NCI-H510A (cell line): ENCODE results near the gene H2BK1.

Experiments used
- DNase-seq: peaks from one replicate; lab custom pipeline; 2025; lab: John Stamatoyannopoulos, UW

The H2BK1 gene

DNA sequence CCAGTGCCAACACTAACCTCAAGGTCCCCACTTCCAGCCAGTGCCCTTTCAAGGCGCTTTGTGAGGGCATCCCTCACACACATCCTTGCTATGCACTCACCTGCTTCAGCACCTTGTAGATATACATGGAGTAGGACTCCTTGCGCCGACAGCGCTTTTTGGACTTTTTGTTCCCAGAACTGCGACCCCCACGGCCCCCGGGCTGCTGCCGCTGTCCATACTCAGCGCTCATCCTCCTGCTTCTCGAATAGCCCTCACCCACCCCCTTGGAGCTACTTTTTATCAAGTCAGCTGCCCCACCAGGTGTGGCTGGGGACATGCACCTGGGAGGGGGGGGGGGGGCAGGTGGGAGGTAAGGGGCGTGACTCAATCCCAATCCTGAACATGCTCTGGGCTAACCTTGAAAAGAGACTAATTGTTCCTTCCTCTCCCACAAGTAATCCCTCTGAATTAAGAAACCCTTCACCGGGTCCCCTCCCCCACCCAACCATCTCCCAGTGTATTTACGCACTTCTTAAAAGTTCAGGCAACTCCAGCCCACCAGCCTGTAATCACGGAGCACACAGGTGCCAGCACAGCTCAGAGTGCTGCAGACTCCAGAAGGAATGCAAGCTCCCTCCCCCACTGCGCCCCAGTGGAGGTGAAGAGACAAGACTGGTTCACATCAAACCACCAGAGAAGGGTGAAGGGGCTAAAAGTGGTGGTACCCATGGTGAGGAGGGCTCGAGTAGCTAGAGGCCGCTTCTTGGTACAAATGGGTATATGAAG, at the start of gene H2BK1:
TSS of gene H2BK1 (minus strand) at position 402 of the 768 bp plus-strand sequence. CDS start at position 232, 170 bp downstream.
- no peak for DNase-seq

DNA sequence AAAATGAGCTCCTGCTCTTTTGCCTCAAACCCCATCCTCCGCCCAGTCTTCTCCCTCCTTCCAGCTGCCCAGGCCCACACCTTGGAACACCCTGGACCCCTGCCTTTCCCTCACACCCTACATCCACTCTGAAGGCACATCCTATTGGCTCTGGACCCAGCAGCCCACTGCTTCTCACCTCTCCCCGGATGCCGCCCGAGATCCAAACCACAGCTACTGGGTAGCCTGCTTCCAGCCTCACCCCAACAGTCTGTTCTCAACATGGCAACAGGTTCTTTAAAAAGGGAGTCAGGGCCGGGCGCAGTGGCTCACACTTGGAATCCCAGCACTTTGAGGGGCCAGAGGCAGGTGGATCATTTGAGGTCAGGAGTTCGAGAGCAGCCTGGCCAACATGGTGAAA, 47.7 kb upstream of the H2BK1 start:
- no peak for DNase-seq

DNA sequence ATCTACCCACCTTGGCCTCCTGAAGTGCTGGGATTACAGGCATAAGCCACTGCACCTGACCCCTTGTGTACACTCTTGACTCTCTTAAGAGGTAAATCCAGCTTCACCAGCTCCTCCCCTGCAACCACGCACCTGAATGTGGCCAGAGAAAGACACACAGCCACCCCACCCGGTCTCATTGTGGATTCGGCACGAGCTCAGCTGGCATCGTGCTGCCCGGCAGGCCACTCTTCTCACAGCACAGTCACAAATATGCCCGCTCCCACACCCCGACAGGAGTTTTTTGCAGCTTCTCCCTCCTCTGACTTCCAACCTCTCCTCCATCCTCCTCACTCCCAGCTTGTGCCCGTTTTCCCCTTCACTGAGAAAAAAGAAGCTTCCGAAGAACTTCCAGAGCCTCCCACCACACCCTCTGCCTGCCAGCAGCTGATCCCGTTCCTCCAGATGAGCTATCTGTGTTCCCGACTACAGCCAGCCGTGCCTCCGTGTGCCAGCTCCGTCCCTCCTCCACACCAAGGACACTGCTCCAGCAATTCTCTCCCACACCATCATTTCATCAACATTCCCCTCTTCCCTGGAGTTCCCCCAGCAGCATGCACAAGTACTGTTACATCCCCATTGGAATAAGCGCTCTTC, 46.2 kb upstream of the H2BK1 start:
- DNase-seq, result no peak

DNA sequence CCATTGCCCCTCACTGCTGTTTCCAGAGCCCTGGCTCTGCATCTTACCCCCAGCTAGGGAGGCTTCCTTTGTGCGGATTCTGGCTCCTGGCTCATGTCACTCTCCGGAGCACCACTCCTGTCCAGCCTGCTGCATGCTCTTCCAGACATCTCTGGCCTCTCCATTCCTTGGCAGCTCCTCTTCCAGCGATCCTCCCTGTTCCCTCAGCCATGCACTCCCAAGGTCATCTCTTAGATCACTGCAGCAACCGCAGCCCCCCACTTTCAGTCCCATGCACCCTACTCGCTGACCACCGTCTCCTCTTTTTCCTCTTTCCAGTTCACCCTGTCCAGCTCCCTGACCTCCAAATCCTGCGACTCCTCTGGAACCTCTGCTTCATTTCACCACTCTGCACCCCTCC, 45.1 kb upstream of the H2BK1 start:
- no peak for DNase-seq

DNA sequence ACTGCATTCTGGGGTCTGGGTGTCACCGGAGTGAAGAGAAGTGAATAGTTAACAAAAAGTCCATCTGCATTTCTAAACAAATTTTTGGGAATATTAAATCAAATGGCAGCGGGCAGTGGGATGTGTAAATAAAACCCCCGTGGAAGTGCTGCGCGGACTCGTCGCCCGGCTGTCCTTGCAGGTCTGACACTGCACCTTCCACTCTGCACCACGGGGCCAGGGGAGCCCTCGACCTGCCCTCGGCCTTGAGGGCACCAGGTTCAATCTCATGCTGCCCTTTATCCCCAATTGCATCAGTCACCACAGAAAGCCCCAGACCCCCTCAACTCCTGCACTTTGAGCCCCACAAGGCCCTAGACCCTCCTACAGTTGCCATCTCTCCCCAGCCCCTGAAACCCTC, 44.6 kb upstream of the H2BK1 start:
- DNase-seq, result no peak

DNA sequence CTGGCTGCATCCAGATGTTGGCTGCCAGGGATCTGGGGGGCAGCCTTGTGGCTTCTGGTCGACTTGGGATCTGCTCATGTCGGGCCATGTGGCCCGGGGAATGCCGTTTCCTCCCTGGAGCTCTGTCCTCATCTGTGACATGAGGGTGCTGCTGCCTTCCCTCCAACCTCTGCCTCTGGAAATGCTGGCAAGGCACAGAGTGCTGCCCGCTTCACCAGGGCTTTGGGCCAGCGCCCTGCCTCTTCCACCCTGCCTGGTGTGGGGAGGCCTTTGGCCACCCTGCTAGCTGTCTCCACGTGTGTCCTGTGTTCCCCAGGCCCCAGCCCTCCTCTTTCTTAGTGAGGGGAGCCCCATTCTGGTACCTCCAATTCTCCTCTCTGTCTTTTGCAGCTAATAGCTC, 44.0 kb upstream of the H2BK1 start:
- no peak for DNase-seq

DNA sequence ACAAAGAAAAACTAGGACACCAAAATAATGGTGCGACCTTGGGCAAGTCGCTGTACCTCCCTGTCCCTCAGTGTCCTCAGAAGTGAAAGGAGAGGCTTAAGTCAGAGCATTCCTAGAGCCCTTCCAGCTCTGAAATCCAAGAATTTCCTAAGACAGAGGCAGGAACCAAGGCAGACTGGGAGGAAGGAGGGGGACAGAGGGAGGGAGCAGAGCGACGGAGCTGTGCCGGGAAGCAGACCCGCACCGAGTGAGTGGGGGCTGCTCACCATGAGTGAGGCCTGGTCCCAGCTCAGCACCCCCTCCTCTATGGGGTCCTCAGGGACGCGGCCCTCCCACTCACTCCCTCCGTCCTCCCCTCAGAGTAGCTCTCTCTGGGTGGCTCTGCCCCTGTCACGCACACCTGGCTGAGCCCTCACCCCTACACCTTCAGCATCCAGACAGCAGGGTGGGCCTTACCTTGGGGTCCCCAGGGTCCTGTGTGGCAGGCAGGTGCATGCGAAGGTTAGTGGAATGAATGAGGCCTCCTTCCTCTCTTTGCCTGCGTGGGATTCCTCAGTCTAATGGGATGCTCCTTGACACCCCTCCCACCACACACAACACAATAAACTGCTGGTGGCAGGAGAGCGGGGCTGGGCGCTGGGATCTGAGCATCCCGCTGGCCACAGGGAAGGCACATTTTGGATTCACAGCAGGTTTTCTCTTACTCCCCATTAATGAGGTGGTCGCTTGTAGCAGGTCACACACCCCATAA, 42.8 kb upstream of the H2BK1 start:
- DNase-seq, result no peak

DNA sequence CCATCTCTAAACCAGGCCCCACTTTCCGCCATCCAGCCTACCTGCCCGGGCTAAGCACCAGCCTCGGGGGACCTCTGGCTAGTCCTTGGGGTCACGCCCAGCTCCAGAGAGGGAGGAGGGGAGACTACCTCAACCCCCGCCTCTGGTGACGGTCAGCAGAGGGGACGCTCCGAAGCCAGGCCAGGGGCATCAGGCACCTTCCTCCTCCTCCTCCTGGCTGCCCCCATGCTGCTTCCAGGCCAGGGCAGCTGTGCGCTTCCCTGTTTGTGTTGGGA, 42.2 kb upstream of the H2BK1 start:
- DNase-seq, result no peak

DNA sequence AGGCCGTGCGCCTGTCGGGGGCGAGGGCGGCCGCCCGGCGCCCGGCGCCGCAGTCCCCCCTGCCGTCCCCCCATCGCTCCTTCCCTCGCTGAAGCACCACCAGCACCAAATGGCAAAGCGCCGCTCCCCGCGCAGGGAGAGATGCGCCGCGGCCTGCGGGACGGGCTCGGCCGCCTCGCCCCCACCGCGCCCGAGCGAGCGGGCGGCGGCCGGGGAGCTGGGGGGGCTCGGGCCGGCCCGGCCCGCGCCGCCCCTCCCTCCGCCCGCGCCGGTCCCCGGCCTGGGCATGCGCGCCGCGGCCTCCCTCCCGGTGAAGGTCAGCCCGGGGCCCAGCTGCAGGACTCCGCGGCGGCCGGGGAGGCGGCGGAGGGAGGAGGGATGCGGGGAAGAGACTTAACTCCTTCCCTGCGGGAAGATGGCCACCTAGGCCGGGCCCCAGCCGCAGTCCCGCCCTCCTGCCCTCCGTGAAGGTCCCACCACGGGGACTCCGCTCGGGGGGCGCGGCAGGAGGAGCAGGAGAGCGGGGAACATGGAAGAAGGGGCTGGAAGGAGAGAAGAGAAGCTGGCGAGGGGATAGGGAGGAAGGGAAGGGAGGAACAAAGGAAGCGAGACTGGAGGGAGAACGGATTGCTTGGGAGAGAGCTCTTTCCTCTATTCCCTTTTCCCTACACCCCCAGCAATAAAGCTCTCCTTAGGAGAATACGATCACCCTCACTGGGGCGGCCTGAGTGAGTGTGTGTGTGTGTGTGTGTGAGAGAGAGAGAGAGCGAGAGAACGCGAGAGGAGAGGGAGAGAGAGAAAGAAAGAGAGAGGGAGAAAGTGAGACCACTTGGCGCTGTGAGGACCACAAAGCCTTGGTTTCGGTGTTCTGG, 41.6 kb upstream of the H2BK1 start:
- no peak for DNase-seq

DNA sequence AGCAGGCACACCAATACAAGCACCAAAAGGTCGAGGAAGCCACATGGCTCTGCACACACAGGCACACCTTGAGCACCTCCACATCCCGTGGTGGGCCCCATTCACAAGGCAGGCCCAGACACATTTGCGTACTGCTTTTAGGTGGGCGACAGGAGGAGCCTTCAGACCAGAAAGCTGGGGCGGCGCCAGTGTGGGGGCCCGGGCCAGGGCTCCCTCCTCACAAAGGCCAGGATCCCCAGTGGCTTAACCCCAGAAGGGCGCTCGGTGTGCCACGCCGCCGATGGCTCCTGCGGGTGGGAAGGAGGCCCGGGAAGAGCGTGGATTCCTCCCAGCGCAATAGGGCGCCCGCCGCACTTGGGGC, 41.0 kb upstream of the H2BK1 start:
- no peak for DNase-seq

DNA sequence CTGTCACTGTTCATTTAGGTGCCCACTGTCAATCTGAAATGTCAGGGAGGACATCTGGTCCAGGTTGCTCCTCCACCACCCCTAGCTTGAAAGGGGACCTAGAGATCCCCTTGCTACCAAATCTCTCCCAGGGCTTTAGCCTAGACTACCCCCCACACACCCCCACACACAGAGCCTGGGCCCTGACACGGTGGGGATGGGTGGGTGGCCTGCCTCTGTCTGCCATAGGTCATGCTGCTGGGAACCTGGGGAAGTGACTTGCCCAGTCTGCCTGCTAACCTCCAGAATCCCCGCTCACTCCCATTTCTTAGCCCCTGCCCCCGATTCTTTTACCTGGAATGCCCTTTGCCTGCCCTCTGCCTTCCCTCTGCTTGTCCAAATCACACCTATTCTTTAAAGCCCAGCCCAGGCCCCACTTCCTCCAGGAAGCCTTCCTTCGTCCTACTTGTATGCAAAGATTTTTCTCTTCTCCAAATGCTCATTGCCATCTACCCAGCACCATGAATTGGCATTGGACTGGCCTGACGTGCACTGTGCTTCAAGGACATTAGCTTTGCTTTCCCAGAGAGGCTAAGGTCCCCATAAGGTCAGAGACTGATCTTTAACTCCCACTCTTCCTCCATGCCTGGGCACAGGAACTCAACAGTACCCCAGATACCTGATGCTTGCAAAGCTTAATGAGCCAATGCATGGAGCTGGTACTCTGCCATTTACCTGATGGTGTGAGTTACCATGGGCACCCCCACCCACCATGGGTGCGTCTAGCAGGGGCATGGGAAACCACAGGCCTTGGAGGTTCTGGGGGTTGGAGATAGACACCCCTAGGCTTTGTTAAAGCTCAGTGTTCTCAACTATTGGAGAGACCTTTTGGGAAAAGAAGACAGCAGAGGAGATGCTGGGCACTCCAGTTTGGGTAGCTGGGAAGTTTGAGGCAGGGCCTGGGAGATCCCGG, 40.2 kb upstream of the H2BK1 start:
- DNase-seq, result no peak

DNA sequence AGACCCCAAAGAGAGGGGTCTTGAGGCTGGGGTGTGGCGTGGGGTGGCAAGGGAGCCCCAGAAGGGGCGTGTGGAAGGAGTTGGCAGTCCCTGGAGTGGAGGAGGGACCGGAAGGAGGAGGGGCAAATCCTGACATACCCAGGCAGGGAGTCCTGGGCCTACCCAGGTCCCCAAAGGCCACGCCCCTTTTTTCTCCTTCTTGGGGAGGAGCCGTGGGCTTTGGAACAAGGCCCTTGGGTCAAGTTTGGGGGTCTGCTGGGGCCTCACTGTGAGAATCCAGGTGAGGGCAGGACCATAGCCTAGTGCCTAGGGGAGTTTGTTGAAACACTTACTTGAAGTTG, 39.4 kb upstream of the H2BK1 start:
- DNase-seq, result no peak

DNA sequence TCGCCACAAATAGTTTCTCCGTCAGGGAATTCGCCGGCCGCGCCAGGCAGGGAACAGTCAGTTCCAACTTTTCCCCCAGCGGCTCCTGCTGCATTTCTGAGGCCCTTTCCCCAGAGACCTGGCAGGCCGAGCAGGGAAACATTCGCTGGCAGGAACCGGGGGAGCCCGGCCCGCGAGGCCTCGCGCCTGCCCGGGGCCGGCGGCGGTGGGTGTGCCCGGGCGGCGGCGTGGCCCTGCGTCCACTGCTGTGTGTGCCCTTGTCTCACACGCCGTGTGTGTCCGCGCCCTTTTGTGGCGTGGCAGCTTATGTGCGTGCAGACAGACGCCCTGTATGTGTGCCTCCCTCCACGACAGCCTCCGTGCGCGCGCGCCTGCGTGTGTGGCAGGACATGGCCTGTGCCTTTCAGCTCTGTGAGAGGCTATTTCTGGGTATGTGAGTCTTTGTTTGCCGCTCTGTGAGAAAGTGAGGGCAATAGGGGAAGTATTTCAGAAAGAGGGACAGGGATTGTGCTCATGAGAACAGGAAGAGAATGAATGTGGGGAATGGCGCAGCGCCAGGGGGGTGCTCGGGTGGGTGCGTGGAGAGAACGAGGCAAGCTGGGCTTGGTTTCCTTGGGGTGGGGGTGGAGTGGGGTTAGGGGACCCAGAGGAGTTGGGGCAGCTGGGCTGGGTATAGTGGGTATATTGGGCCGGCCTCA, 38.9 kb upstream of the H2BK1 start:
- DNase-seq, result no peak

DNA sequence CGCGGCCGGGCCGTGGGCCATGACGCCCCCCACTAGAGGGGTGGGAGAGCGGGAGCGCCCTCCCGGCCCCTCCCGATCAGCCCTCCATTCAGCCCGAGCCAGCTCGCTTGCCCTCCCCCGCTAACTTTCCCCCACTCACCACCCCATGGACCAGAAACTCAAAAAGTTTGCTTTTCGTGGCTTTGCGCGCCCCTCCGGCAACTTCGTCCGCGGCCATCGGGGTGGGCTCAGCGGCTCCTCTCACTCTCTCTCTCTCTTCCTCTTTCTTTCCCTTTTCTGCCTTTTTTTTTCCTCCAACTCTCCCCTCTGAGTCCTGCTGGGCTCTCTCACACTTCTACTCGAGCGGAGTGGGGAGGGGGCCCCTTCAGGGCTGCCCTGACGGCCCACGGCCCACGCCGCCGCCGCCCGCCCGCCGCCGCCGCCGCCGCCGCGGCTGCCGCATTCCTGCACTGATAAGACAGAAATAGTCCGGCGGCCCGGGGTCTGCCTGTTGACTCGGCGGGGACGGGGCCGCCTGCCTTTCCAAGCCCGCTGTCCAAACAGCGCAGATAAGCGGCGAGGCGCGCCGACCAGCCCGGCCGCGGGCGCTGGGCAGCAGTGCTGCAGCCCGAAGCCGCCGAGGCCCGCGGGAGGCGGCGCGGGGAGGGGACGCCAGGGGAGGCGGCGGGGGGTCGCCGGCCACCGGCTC, 38.2 kb upstream of the H2BK1 start, which contains the start of gene SMARCD3:
TSS of gene SMARCD3 (minus strand) at position 349 of the 688 bp plus-strand sequence. CDS start at position 217, 132 bp downstream.
- DNase-seq, result no peak

DNA sequence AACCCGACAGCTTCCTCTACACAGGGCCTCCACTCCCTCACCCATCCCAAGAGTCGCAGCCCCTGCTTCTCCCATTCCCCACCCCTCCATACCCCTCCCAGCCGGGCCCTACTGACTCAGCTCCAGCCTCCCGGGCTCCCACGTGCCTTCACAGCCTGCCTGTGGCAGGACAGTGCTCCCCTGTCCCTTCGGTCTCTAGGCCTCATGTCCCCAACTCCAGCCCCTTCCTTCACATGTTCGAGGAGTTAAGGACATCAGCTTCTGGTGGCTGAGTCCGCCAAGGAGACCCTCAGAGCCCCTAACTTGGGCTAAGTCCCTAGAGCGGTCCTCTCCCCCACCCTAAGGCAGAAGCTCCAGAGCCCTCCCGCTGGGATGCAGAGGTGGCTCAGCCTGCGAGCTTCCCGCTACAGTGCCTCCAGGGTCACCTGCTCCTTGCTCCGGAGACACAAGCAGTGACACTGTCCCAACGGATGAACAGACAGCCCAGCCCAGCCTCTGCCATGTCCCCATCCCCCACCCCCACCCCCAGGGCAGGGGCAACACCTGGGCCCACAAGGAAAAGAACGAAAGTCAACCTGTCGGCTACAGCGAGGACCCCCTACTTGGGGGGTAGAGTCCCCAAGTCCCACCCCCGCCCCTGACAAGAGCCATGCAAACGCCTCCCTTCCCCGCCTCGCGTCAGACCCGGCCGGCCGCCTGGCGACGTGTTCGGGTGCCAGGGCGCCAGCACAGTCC, 37.5 kb upstream of the H2BK1 start:
- no peak for DNase-seq

DNA sequence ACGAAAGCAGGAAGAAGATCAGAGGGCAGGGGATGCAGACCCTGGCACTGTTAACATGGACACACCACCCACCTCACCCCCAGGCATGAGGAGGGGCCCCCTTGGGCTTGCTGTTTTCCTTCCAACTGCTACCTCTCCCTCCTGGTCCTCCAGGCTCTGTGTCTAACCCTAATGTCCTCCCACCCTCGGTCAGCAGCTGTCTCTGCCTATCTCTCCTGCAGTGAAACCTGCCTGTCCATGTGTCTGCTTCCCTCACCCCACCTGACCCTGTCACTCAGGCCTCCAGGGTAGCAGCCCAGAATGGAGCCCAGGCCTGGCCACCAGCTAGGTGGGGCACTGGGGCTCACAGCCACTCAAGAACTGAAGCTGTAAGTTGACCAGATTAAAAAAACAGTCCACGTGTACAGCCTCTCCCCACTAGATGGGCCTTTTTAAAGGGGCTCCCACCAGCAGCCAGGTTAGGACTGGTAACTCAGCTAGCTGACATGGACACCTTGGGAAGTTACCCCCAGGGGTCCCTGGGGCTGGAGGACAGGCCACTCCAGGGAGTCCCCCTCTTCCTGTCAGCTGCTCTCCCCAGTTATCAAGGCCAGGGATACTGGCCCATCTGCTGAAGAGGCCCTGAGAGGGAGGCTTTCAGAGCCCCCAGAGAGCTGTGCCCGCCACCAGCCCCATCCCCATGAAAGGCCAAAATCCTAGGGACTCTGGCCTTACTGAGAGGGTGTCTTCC, 36.7 kb upstream of the H2BK1 start:
- DNase-seq, result no peak

DNA sequence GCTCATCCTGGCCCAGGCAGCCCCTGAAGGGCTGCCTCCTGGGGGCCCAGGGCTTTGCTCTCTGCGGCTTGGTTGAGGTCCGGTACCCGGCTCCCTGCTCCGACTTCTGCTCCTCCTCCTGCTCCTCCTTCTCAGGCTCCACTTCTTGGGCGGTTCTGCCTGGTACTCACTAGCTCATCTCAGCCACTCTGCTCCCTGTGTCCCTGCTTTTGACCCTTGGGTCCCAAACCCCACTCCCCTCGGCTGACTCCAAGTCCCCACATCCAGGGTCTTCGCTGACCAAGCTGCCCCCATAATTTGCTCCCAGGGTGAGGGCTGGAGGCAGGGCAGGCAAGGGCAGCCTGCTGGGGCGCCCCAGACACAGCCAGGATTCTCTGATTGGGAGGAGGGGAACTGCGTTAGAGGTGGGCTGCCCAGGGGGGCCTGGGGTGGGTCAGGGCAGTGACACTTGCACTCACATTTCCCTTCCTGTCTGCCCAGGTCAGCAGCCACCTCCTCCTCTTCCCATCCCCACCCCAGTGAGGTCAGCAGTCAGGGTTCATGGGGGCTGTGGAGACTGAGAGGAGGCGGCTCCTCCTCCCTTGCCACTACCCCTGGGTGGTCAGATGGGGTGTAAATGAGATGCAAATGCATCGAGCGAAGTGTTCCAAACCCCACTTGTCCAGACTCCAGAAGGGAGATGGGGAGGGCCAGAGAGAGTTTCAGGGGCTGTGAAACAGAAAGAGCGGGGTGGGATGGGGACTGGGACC, 36.0 kb upstream of the H2BK1 start:
- DNase-seq, result no peak
